K562 (cell line): ENCODE measurements around the gene PIP4K2C. TPM values are rescaled to one million over a fixed set of nuclear protein-coding genes. Genes with fewer than 3 reads are reported as not detected.
"Not testable (repeated sequence)": the region's sequence is repeated elsewhere in the genome, so short reads cannot be mapped to it uniquely, and the experiment has no call there.

Experiments used
- ATAC-seq: fragments of 200-7000 bp; cut with Tn5 transposase; 3 replicates; pipeline ENCODE4 v1.9.1; 2020; ENCODE audit warnings: moderate library complexity
- BruUV-seq: library from RNA; stranded (reverse); fragments of 400-500 nt; replicated peaks from 2 replicates; lab custom pipeline; 2021; lab: Mats Ljungman, UMichigan
- CTCF ChIA-PET: fragments of 300-600 bp; formaldehyde crosslinking; extraction: SDS; loops from one replicate; lab custom pipeline; 2021; ENCODE audit warnings: low intra/inter-chr PET ratio; lab: Yijun Ruan, JAX
- POLR2A ChIA-PET: fragments of 300-600, 350-650 bp; sonication (Branson Sonifier 250); formaldehyde crosslinking; extraction: SDS; loops from one replicate; lab custom pipeline; 2021; ENCODE audit warnings: antibody characterized with exemption, inconsistent platforms; lab: Yijun Ruan, JAX
- DNase-seq, 4 experiments: peaks; one replicate each; pipeline versions ENCODE4 v3.0.0 to v3.0.0-alpha.2; 2011 to 2018; ENCODE audit warnings: low spot score in 3 of 4, mixed read lengths in 3 of 4; ENCODE audit errors: extremely low read depth in 1 of 4
- FAIRE-seq: peaks from 2 replicates; lab custom pipeline; 2011; peaks lifted over from hg19 to GRCh38; lab: Jason Lieb, UNC
- H2AFZ ChIP-seq: 2 replicates; pipeline ENCODE4 v1.6.0; 2011; ENCODE audit warnings: low read depth, low read length, control low read depth, inconsistent platforms
- H3K27ac ChIP-seq: fragments of 200-600 bp; 3 replicates; pipeline ENCODE4 v1.8.0; 2011; ENCODE audit warnings: low read depth, mild to moderate bottlenecking, control low read depth, inconsistent platforms, low read length, moderate library complexity, mixed read lengths; ENCODE audit errors: extremely low read depth
- H3K27me3 ChIP-seq, 2 experiments: fragments of 300-600 bp in 1 of 2; 2 replicates in 1 of 2; 3 replicates in 1 of 2; pipeline versions ENCODE4 v1.6.0 to v1.8.0; 2011; ENCODE audit warnings: inconsistent platforms in 2 of 2, low read length in 2 of 2, mild to moderate bottlenecking in 1 of 2, mixed read lengths in 1 of 2, moderate library complexity in 1 of 2; ENCODE audit not compliant: control insufficient read depth in 2 of 2, insufficient read depth in 2 of 2
- H3K36me3 ChIP-seq: fragments of 300-600 bp; 3 replicates; pipeline ENCODE4 v1.8.0; 2011; ENCODE audit warnings: mild to moderate bottlenecking, low read length, inconsistent platforms; ENCODE audit not compliant: control insufficient read depth, insufficient read depth
- H3K4me1 ChIP-seq, 2 experiments: fragments of 200-600 bp in 1 of 2; replicated peaks in 1 of 2; 2 replicates in 1 of 2; 3 replicates in 1 of 2; pipeline versions ENCODE4 v1.5.1 to v1.8.0; 2011; ENCODE audit warnings: inconsistent platforms in 2 of 2, low read length in 2 of 2, mild to moderate bottlenecking in 1 of 2, mixed read lengths in 1 of 2, moderate library complexity in 1 of 2; ENCODE audit not compliant: control insufficient read depth in 2 of 2, insufficient read depth in 2 of 2
- H3K4me2 ChIP-seq: 2 replicates; pipeline ENCODE4 v1.6.1; 2011; ENCODE audit warnings: low read length, control low read depth, inconsistent platforms, mixed read lengths; ENCODE audit not compliant: insufficient read depth
- H3K4me3 ChIP-seq: fragments of 200-600 bp; sonication (generic), shearing (Covaris generic); 2 replicates; pipeline ENCODE4 v1.5.1; 2016; ENCODE audit warnings: control low read depth, inconsistent platforms
- H3K79me2 ChIP-seq: fragments of 200-600 bp; 3 replicates; pipeline ENCODE4 v1.8.0; 2011; ENCODE audit warnings: low read length, inconsistent platforms; ENCODE audit not compliant: control insufficient read depth, insufficient read depth
- H3K9ac ChIP-seq, 2 experiments: 2 replicates each; pipeline versions ENCODE4 v1.6.0 to v1.6.1; 2011; ENCODE audit warnings: low read depth in 2 of 2, low read length in 2 of 2, control low read depth in 1 of 2, inconsistent platforms in 1 of 2, mild to moderate bottlenecking in 1 of 2, mixed read lengths in 1 of 2; ENCODE audit not compliant: insufficient read depth in 1 of 2
- H3K9me1 ChIP-seq: one replicate; pipeline ENCODE4 v1.6.0; 2011; ENCODE audit warnings: inconsistent platforms, mild to moderate bottlenecking, low read length, moderate library complexity; ENCODE audit not compliant: control insufficient read depth, insufficient read depth
- H3K9me3 ChIP-seq: replicated peaks from 2 replicates; pipeline ENCODE4 v1.5.1; 2011; ENCODE audit warnings: low read depth, low read length, inconsistent platforms; ENCODE audit not compliant: control insufficient read depth, insufficient read depth
- H4K20me1 ChIP-seq: replicated peaks from 2 replicates; pipeline ENCODE4 v1.6.1; 2011; ENCODE audit warnings: low read length, inconsistent platforms, mixed read lengths; ENCODE audit not compliant: control insufficient read depth, insufficient read depth
- ARID1B ChIP-seq: fragments of 450-650 bp; IDR thresholded peaks from 2 replicates; pipeline ENCODE4 v1.6.1; 2016; ENCODE audit warnings: antibody characterized with exemption, mild to moderate bottlenecking, inconsistent platforms
- ARNT ChIP-seq, 2 experiments: fragments of 450-650 bp; IDR thresholded peaks; 2 replicates each; pipeline ENCODE4 v1.6.1; 2016; ENCODE audit warnings: mild to moderate bottlenecking in 1 of 2
- ATF3 ChIP-seq, 2 experiments: fragments of 450-650 bp in 1 of 2; sonication (generic) in 1 of 2; formaldehyde crosslinking in 1 of 2; IDR thresholded peaks in 1 of 2; conservative IDR thresholded peaks in 1 of 2; 2 replicates each; pipeline versions ENCODE4 v1.6.1 to v1.8.1; 2016 to 2023; ENCODE audit warnings: mild to moderate bottlenecking in 2 of 2, moderate library complexity in 2 of 2, inconsistent platforms in 1 of 2, missing genetic modification reagents in 1 of 2
- BCOR ChIP-seq: fragments of 450-650 bp; IDR thresholded peaks from 2 replicates; pipeline ENCODE4 v1.6.1; 2016
- CBFA2T2 ChIP-seq: fragments of 450-650 bp; conservative IDR thresholded peaks from 2 replicates; pipeline ENCODE4 v1.6.1; 2017; ENCODE audit warnings: mild to moderate bottlenecking
- CBFA2T3 ChIP-seq: fragments of 450-650 bp; IDR thresholded peaks from 2 replicates; pipeline ENCODE4 v1.6.1; 2017
- DPF2 ChIP-seq: fragments of 450-650 bp; IDR thresholded peaks from 2 replicates; pipeline ENCODE4 v1.6.1; 2016
- FOSL1 ChIP-seq: fragments of 200-800 bp; sonication (Bioruptor generic); conservative IDR thresholded peaks from 2 replicates; pipeline ENCODE4 v1.6.1; 2016; ENCODE audit warnings: missing genetic modification characterization, missing compliant biosample characterization
- JUND ChIP-seq, 2 experiments: IDR thresholded peaks; 2 replicates in 1 of 2; 3 replicates in 1 of 2; pipeline ENCODE4 v1.6.1; 2011; ENCODE audit warnings: borderline replicate concordance in 2 of 2, low read depth in 2 of 2, low read length in 2 of 2, improper control_type of control experiment in 1 of 2, missing biosample characterization in 1 of 2, missing genetic modification characterization in 1 of 2, missing genetic modification reagents in 1 of 2
- KDM1A ChIP-seq, 2 experiments: fragments of 450-650 bp; IDR thresholded peaks; 2 replicates each; pipeline ENCODE4 v1.6.1; 2016; ENCODE audit warnings: mild to moderate bottlenecking in 2 of 2
- SMARCA4 ChIP-seq: fragments of 450-650 bp; IDR thresholded peaks from 2 replicates; pipeline ENCODE4 v1.6.1; 2016
- SMARCE1 ChIP-seq: fragments of 450-650 bp; IDR thresholded peaks from 2 replicates; pipeline ENCODE4 v1.7.1; 2016; ENCODE audit warnings: mild to moderate bottlenecking
- TAL1 ChIP-seq: fragments of 450-650 bp; IDR thresholded peaks from 2 replicates; pipeline ENCODE4 v1.6.1; 2016; ENCODE audit warnings: mild to moderate bottlenecking
- TCF3 ChIP-seq: sonication (generic); formaldehyde crosslinking; IDR thresholded peaks from 2 replicates; pipeline ENCODE4 v1.4.0; 2020; ENCODE audit warnings: mild to moderate bottlenecking, missing genetic modification reagents
- TRIM24 ChIP-seq, 2 experiments: fragments of 450-650 bp; IDR thresholded peaks; 2 replicates each; pipeline ENCODE4 v1.6.1; 2016
- WGBS: fragments of 100-300 bp; shearing (Covaris generic); methylation state at CpG from one replicate; pipeline ENCODE4 v1.1.6; 2016; ENCODE audit warnings: low coverage, mixed read lengths; ENCODE audit not compliant: insufficient coverage; ENCODE audit errors: missing lambda C conversion rate; 5-methylcytosine and 5-hydroxymethylcytosine counted together
- in situ Hi-C: fragments of 300-500 bp; cut with MboI; formaldehyde crosslinking; loops from 4 replicates; pipeline ENCODE4 v1.15.0; 2018; ENCODE audit warnings: inconsistent platforms, mixed read lengths
- intact Hi-C: fragments of 100-400 bp; cut with micrococcal nuclease; formaldehyde crosslinking; loops from 2 replicates; pipeline ENCODE4 v1.14.2; 2022
- polyA plus RNA-seq, 8 experiments: library from polyadenylated mRNA; depleted of rRNA in 4 of 8; stranded (reverse) in 5 of 8; unstranded in 3 of 8; fragments of >200 nt; fragmentation: Nextera tagmentation in 2 of 8; fragmentation: Illumina TruSeq in 1 of 8; extraction: Ambion mirVana in 2 of 8; extraction: Trizol in 1 of 8; gene quantifications; 2 replicates each; pipeline versions ENCODE4 v1.2.1 to v1.2.3, GENCODE V29; 2011 to 2014; ENCODE audit warnings: inconsistent platforms in 1 of 8, missing spikeins in 1 of 8
- total RNA-seq, 7 experiments: library from RNA; depleted of rRNA in 6 of 7; stranded (reverse); fragments of >200 nt in 6 of 7; fragmentation: Illumina TruSeq in 2 of 7; extraction: Trizol in 2 of 7; gene quantifications; 2 replicates each; pipeline versions ENCODE4 v1.2.1 to v1.2.3, GENCODE V29; 2011 to 2021; ENCODE audit warnings: low replicate concordance in 1 of 7

The PIP4K2C gene
- total and polyA plus RNA-seq, 9 of the 15 experiments (the other 6 are each of a cell fraction or from before 2014, with no cell fraction given), result 9.0 to 41.4 (median 18.3) TPM

GRCh38 chr12:57561117-57561516 is 29.9 kb upstream of the PIP4K2C start:
- H3K27me3 ChIP-seq; BruUV-seq; H3K9me1 ChIP-seq; H3K9ac ChIP-seq; CTCF ChIA-PET; H3K4me2 ChIP-seq; H3K4me3 ChIP-seq; H3K9me3 ChIP-seq; H3K27ac ChIP-seq; H4K20me1 ChIP-seq; H2AFZ ChIP-seq; in situ Hi-C loops; intact Hi-C loops; TF ChIP-seq ATF3 (CRISPR knock-in tag; conservative IDR thresholded peaks at IDR 0.05): not testable (repeated sequence)
- peak; percentile 46; the same call in 1 of the 2 replicates for TF ChIP-seq SMARCE1
- 0 out of 4 replicates have a peak, but pooled peaks of 1 of the 2 experiments have one; percentile 44 for TF ChIP-seq ARNT (IDR thresholded peaks at IDR 0.05)
- peak; percentile 71 for TF ChIP-seq CBFA2T3
- TF ChIP-seq JUND (IDR thresholded peaks at IDR 0.05; ENCODE audit: borderline replicate concordance, low read depth, low read length), result peak; percentile 64; the same call in 1 of the 2 replicates
- peak; percentile 33; the same call in 1 of the 3 replicates for TF ChIP-seq JUND (tag; IDR thresholded peaks at IDR 0.05; ENCODE audit: borderline replicate concordance, low read depth, low read length)
- peak; percentile 80 to 84 for TF ChIP-seq KDM1A (IDR thresholded peaks at IDR 0.05)
- TF ChIP-seq BCOR, result 0 out of 2 replicates have a peak, but pooled peaks have one; percentile 17
- peak; percentile 78 for TF ChIP-seq ATF3 (IDR thresholded peaks at IDR 0.05)
- peak; percentile 37 for TF ChIP-seq CBFA2T2
- TF ChIP-seq ARID1B, result peak; percentile 73
- TF ChIP-seq TAL1, result peak; percentile 35; the same call in 1 of the 2 replicates
- TF ChIP-seq SMARCA4, result peak; percentile 75
- peak; percentile 60; the same call in 1 of the 2 replicates for TF ChIP-seq DPF2
- peak; percentile 53; the same call in 1 of the 2 replicates for TF ChIP-seq FOSL1 (tag)
- TF ChIP-seq TRIM24 (IDR thresholded peaks at IDR 0.05), result peak; percentile 13 to 38; a peak in 1 of 4 replicates
- TF ChIP-seq TCF3 (CRISPR knock-in tag), result peak; percentile 47; the same call in 1 of the 2 replicates
- Histone ChIP-seq H3K79me2 (peaks cover 15% of the 10 kb centered on the region; the same call in 1 of the 3 replicates), H3K4me1 (peaks cover 7 to 14% of the 10 kb centered on the region in 2 experiments; a peak in 4 of 5 replicates), H3K36me3 (peaks cover 23% of the 10 kb centered on the region; the same call in 2 of the 3 replicates)
- DNase-seq, result peak in 1 of 4 experiments; percentile 39
- POLR2A ChIA-PET, result interaction anchor here (0.6 to 1.9 kb wide), 3 partner anchors 9 to 27 kb away, joined by 3 to 5 read pairs (median 3); no protein-coding TSS in a partner anchor
- 4% methylated on average over 1 of the region's 1 CpG for WGBS
- ATAC-seq, result peak; percentile 28; the same call in 2 of the 3 replicates
- peak; percentile 57 for FAIRE-seq
